Calu3 (cell line): Measurements from ENCODE around the gene DET1. TPM values are rescaled to one million over a fixed set of nuclear protein-coding genes. Genes with fewer than 3 reads are reported as not detected.

Experiments
- BruUV-seq: library from RNA; stranded (reverse); fragments of 400-500 nt; replicated peaks from 2 replicates; lab custom pipeline; 2021; lab: Mats Ljungman, UMichigan
- CTCF ChIA-PET: fragments of 300-600 bp; sonication (Branson Sonifier 250); formaldehyde crosslinking; loops from one replicate; lab custom pipeline; 2022; ENCODE audit warnings: antibody characterized with exemption; lab: Charles Lee
- DNase-seq: peaks from one replicate; pipeline ENCODE4 v3.0.0; 2022
- H3K27ac Mint-ChIP-seq: one replicate; pipeline ENCODE4 v1.8.0; 2022; ENCODE audit warnings: mixed read lengths; ENCODE audit not compliant: unreplicated experiment
- H3K27me3 Mint-ChIP-seq: one replicate; pipeline ENCODE4 v1.8.0; 2022; ENCODE audit warnings: mixed read lengths; ENCODE audit not compliant: unreplicated experiment
- H3K36me3 Mint-ChIP-seq: one replicate; pipeline ENCODE4 v1.8.0; 2022; ENCODE audit warnings: mild to moderate bottlenecking, moderate library complexity, mixed read lengths; ENCODE audit not compliant: insufficient read depth, unreplicated experiment
- H3K4me1 Mint-ChIP-seq: one replicate; pipeline ENCODE4 v1.8.0; 2022; ENCODE audit warnings: mild to moderate bottlenecking, low read depth, mixed read lengths; ENCODE audit not compliant: unreplicated experiment
- H3K4me3 Mint-ChIP-seq: one replicate; pipeline ENCODE4 v1.8.0; 2022; ENCODE audit warnings: mild to moderate bottlenecking, low read depth, moderate library complexity, mixed read lengths; ENCODE audit not compliant: unreplicated experiment
- H3K9me3 Mint-ChIP-seq: one replicate; pipeline ENCODE4 v1.8.0; 2022; ENCODE audit warnings: low read depth, mixed read lengths; ENCODE audit not compliant: unreplicated experiment
- CTCF ChIP-seq: fragments of 200-600 bp; IDR thresholded peaks from one replicate; pipeline ENCODE4 v1.8.0; 2022; ENCODE audit warnings: antibody characterized with exemption; ENCODE audit not compliant: unreplicated experiment
- intact Hi-C: fragments of 100-400 bp; cut with micrococcal nuclease; formaldehyde crosslinking; loops from one replicate; pipeline ENCODE4 v1.10.0; 2022; ENCODE audit not compliant: unreplicated experiment
- total RNA-seq: library from RNA; stranded (reverse); gene quantifications from 2 replicates; pipeline ENCODE4 v1.2.3, GENCODE V29; 2022

DET1 gene
- total RNA-seq, 1 experiment from 2014 or later, result 4.2 TPM

GRCh38 chr15:88518903-88519302 lies 27.6 kb downstream of the DET1 start:
- intact Hi-C loops, result no loop called here
- H3K36me3 Mint-ChIP-seq, result no peaks in the 10 kb centered on the region

GRCh38 chr15:88513195-88513594 lies 33.3 kb downstream of the DET1 start:
- no peak overlapping the region for H3K4me3 Mint-ChIP-seq
- H3K27me3 Mint-ChIP-seq, result no peaks in the 10 kb centered on the region
- no peak for DNase-seq
- H3K27ac Mint-ChIP-seq, result no peak overlapping the region
- CTCF ChIA-PET, result no interaction called here
- no peak for TF ChIP-seq CTCF
- no peaks in the 10 kb centered on the region for H3K9me3 Mint-ChIP-seq
- intact Hi-C loops, result no loop called here
- H3K4me1 Mint-ChIP-seq, result no peaks in the 10 kb centered on the region
- H3K36me3 Mint-ChIP-seq, result no peaks in the 10 kb centered on the region
- BruUV-seq, result no TSS peak

More at GRCh38 chr15:88518903-88519302, 27.6 kb downstream of the DET1 start:
- no peak overlapping the region for H3K4me3 Mint-ChIP-seq
- CTCF ChIA-PET, result no interaction called here
- BruUV-seq, result no TSS peak
- no peak overlapping the region for H3K27ac Mint-ChIP-seq
- no peaks in the 10 kb centered on the region for H3K9me3 Mint-ChIP-seq
- TF ChIP-seq CTCF, result no peak
- H3K4me1 Mint-ChIP-seq, result no peaks in the 10 kb centered on the region
- no peak for DNase-seq
- H3K27me3 Mint-ChIP-seq, result no peaks in the 10 kb centered on the region

- no TSS peak for BruUV-seq
- DNase-seq, result no peak
- no peak overlapping the region for H3K4me3 Mint-ChIP-seq
- intact Hi-C loops, result no loop called here
- H3K27ac Mint-ChIP-seq, result no peak overlapping the region
- H3K4me1 Mint-ChIP-seq, result no peaks in the 10 kb centered on the region
- no peaks in the 10 kb centered on the region for H3K9me3 Mint-ChIP-seq
- no peaks in the 10 kb centered on the region for H3K27me3 Mint-ChIP-seq
- no peak for TF ChIP-seq CTCF
- CTCF ChIA-PET, result no interaction called here
- H3K36me3 Mint-ChIP-seq, result no peaks in the 10 kb centered on the region
Measured at GRCh38 chr15:88512601-88513000, 33.9 kb downstream of the DET1 start.

- no peaks in the 10 kb centered on the region for H3K4me1 Mint-ChIP-seq
- no peaks in the 10 kb centered on the region for H3K27me3 Mint-ChIP-seq
- no TSS peak for BruUV-seq
- no peaks in the 10 kb centered on the region for H3K36me3 Mint-ChIP-seq
- no peak overlapping the region for H3K27ac Mint-ChIP-seq
- intact Hi-C loops, result no loop called here
- no peak for TF ChIP-seq CTCF
- H3K9me3 Mint-ChIP-seq, result no peaks in the 10 kb centered on the region
- no peak overlapping the region for H3K4me3 Mint-ChIP-seq
- DNase-seq, result no peak
- CTCF ChIA-PET, result no interaction called here
Measured at GRCh38 chr15:88512078-88512477, 34.4 kb downstream of the DET1 start.
